CD4-positive, alpha-beta T cell treated with Interleukin-4 for 4 hours (primary cell): Measurements from ENCODE around the gene RPL32.
"Not testable (repeated sequence)": the region's sequence is repeated elsewhere in the genome, so short reads cannot be mapped to it uniquely, and the experiment has no call there.

Source experiments
- DNase-seq: peaks from one replicate; pipeline ENCODE4 v3.0.0-alpha.2; 2020

RPL32 gene

DNA sequence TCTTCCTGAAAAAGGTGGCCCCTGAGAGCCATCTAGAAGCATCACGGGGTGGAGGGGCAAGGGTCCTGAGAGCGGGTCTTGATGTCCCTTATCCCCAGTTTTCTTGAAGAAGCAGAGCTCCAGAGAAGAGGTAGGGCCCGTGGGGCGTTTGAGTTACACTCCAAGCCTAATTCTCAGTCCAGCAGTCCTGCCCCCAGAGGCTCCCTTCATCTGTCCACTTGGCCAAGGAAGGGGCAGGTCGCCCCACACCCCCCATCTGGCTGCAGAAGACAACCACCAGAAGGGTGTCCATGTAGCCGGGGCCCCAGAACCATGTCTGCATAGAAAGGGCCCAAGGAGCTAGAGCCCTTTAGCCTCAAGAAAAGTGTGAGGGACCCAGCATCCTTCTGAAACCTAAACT is 25.5 kb upstream of the RPL32 start:
- DNase-seq: no peak

- no peak for DNase-seq
These were observed 23.9 kb upstream of the RPL32 start for GRCh38 chr3:12865271-12865670.

GRCh38 chr3:12862387-12862786 is 21.0 kb upstream of the RPL32 start:
- DNase-seq: no peak

- no peak for DNase-seq
These were observed 20.2 kb upstream of the RPL32 start for GRCh38 chr3:12861611-12862010.

DNA sequence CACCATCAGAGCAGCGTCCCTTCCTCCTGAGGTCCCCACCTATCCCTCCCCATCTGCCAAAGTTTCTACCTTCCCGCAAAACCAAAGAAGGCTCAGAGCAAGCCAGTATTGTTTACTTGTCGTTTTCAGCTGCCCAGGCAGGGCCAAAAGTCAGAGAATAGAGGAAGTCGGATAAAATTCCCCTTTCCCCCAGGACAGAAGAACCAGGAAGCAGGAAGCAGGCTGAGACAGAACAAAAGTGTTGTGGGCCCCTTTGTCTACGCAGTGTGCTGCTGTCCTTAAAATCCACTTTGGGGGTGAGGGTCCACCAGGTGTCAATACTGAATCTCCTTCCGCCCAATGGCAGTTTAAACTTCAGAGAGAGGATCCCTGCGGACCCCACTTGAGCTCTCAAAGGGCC is 18.5 kb upstream of the RPL32 start:
- no peak for DNase-seq

DNA sequence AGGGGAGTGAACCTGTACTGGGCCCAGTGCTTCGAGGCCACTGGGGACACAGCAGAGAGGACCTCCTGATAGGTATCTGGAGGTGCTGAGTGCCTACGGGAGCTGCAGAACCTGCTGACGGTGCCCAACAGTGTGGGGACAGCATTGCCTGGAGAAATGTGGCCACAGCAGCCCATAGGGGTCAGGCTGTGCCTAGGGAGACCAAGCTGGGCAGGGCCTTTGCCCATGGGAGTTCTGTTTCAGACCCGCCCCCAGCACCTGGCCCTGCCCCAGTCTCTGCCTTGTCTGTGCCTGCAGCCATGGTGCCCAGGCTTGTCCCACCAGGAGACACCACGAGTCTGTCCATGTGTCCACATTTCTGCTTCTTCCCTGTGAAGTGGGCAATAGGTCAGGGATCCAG is 15.3 kb upstream of the RPL32 start:
- DNase-seq: no peak

DNA sequence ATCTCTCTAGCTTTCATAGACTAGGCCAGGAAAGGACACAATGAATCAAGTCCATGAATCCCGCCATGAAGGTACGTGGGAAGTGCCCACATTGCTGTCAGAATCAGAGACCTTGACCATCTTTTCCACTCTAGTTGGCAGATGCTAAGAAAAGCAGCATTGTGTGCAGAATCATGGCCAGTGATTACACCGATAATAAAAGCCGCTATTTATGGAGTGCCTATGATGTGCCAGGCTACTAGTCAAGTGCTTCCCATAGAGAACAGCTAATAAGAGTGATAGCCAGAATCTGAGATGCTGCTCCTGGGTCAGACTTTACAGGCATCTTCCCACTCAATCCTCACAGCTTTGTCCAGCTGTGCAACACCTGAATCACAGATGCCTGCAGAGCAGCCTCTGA is 13.2 kb upstream of the RPL32 start:
- no peak for DNase-seq

DNA sequence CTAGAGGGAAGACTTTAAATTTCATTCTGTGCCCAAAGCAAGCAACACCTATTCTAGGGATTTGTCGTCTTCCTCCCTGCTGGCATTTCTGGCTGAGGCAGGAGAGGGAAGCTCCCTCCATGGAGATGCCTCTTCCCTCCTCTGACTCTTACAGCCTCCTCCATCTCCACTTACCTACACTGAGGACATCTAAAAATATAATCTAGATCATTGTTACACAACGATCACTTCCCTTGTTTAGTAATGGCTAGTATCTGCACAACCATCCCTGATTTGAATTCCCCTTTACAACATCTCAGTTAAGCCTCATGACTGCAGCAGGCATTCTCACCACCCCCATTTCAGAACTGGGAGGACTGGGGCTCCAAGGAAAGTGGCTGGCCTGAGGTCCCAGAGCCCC is 12.5 kb upstream of the RPL32 start:
- DNase-seq: not testable (repeated sequence)

- DNase-seq: no peak
These were observed 10.8 kb upstream of the RPL32 start for GRCh38 chr3:12852201-12852600.

GRCh38 chr3:12845811-12846210 is 4.4 kb upstream of the RPL32 start:
- no peak for DNase-seq

GRCh38 chr3:12842469-12842868 is 1.1 kb upstream of the RPL32 start:
- DNase-seq: no peak

DNA sequence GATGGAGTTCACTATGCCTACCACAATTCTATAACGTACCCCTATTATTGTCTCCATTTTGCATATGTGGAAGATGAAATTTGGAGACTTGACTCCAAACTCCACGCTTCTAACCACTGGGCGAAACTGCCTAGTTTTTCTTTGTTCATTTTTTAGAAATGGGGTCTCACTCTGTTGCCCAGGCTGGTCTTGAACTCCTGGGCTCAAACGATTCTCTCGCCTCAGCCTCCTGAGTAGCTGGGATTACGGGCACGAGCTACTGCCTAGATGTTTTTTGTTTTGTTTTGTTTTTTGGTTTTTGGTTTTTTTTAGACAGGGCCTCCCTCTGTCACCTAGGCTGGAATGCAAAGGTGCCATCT is 584 bp upstream of the RPL32 start:
- no peak for DNase-seq

- peak; percentile 24 for DNase-seq
These were observed 695 bp downstream of the RPL32 start for GRCh38 chr3:12840591-12841148.

DNA sequence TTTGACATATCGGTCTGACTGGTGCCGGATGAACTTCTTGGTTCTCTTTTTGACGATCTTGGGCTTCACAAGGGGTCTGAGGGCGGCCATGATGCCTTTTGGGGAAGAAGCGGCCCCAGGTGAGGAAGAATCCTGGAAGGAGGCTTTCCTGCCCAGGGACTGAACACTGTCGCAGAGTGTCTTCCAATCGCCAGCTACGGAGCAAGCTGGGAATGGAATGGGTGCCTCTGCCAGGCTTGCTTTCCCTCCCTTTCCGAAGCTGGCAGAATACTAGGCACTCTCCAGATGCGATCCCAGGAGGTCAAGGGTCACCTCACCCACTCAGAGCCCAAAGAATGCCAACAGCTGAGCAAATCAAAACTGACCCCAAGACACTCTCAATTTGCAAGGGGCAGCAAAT is 1.2 kb downstream of the RPL32 start:
- DNase-seq: not testable (repeated sequence)

DNA sequence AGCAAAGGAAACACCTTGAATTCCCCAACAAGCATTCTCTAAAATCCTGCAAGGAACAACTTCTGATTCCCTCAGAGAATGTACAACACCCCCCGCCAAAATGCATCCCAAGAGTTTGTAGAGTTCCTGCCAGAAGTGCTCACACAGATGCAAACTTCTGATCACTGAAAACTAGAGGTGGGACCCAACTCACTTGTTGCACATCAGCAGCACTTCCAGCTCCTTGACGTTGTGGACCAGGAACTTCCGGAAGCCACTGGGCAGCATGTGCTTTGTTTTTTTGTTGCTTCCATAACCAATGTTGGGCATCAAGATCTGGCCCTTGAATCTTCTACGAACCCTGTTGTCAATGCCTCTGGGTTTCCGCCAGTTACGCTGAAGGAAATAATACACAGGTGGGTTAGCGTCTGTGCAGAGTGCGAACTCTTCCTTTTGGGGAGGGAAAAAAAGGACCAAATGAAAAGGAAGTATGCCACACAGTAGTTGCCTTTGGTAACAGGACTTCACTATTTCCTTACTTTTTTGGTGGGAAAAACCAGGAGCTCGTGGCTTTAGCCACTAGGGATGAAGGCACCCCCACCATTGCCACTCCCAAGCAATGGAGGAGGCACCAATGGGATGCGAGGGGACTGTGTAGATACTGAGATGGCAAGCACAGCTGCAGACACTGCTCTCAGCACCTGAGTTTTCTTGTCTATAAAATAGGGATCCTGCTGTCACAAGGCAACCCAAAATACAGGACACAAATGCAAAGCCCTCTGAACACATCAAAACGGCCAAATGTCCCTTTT is 2.0 kb downstream of the RPL32 start:
- DNase-seq: no peak

- no peak for DNase-seq
These were observed 3.0 kb downstream of the RPL32 start for GRCh38 chr3:12838179-12838965.

DNA sequence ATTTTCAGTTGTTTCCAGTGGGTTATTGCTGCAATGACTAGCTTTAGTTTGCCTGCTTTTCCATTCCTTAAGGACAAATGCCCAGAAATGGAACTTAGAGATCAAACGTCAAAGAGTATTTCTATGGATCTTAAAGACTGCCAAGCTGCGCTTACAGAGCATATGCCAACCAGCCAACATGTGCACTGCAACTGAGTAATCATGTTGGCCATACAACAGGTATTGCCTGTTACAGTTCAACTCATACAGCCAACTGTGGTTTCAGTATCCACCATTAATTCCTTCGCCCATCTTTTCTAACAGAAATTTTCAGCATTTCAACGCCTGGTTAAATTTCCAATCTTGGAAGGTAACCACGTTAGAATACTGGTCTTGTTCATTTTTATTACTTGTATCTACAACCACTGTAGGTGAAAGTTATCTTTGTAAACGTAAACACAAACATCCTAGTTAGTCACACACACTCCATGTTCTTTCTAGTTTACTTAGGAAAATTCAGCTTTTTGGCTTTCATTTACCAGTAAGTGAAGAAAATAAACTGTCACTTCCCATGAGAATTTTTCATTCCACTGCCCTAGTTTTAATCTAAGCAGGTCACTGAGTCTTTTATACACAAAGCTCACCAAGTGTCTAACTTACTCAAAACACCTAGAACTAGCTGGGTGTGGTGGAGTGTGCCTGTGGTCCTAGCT is 3.9 kb downstream of the RPL32 start:
- no peak for DNase-seq

DNA sequence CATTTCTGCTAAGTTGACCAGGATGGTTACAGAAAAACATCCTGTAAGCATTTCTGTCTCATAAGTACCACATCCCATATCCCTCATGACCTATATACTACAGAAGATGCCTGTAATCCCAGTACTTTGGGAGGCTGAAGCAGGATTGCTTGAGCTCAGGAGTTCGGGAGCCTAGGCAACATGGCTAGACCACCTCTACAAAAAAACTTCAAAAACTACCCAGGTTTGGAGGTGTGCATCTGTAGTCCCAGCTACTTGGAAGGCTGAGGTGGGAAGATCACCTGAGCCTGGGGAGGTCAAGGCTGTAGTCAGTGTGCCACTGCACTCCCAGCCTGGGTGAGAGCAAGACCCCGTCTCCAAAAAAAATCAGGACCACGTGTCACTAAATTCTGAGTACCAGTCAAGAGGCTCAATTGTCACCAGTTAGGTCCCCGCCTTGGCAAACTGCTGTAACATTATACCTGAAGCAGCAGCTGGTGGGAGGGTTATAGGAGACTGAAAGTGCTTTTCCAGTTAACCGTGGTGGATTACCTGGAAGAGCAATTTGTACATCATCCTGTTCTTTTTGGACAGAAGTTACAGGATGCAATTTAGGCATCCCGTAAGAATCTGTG is 6.2 kb downstream of the RPL32 start:
- no peak for DNase-seq

GRCh38 chr3:12833222-12834161 is 7.9 kb downstream of the RPL32 start:
- DNase-seq: no peak

DNA sequence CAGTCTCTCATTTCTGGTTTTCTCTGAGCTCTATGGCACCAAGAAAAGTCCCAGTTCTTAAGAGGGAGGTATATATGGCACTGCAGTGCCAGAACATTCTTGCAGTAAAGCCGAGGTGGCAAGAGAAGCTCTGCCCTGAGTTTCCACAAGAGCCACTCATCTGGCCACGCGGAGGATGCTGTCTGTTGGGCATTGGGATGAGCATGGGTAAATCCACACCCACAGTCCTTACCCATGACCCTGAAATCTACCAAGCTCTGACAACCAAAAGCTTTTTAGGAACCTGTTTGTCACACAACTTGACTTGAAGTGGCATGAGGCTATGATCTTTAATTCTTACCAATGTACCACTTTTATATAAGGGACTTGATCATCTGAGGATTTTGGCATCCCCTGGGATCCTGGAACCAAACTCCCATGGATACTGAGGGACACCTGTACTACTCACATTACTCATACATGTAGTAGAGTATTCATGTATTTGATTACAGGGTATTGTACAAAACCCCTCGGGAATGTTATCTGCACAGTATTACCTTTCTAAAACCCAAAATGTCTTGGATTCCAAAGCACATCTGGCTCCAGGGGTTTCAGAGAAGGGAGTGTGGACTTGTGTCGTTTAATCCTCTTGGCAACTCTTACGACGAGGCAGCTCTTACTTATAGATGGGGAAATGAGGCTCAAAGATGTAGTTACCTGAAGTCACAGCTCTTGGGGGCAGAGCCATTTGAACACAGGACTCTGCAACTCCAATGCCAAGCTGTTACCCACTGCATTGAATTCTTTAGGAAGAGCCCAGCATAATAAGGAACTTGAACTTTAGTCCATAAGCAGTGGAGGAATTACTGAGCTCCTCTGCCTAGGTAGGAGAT is 8.8 kb downstream of the RPL32 start:
- no peak for DNase-seq

DNA sequence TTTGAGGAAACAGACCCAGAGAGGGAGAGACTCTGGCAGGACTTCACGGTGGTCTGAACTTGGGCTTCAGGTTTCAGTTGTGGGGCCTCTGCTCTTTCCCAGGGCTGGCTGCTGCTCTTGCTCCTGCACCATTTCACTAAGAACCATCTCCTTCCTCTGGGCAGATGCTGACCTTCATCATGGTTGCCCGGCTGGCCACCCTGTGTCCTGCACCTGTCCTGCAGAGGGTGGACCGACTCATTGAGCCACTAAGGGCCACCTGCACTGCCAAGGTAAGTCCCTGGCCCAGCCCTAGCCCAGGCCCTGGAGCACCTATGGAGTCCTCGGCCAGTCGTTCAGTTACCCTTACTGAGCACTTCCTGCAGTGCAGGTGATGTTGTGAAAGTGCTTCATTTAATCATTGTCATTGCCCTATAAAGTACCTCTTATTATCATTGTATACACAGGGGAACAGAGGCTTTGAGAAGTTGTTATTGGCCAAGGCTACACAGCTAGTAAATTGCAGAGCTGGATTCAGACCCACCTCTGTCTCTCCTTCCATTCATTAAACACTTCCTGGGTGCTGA is 10.0 kb downstream of the RPL32 start:
- DNase-seq: no peak
